H9 (cell line): ENCODE measurements around the gene ALOX5AP. TPM values are rescaled to one million over a fixed set of nuclear protein-coding genes. Genes with fewer than 3 reads are reported as not detected.

Source experiments
- DNase-seq: peaks from one replicate; pipeline ENCODE4 v3.0.0-alpha.2; 2017
- H2AFZ ChIP-seq: one replicate; pipeline ENCODE4 v1.6.1; 2013; ENCODE audit warnings: mild to moderate bottlenecking, low read length, control low read depth, moderate library complexity
- H2AK5ac ChIP-seq: 2 replicates; pipeline ENCODE4 v1.6.1; 2013; ENCODE audit warnings: low read length, control low read depth, mixed read lengths; ENCODE audit not compliant: insufficient read length
- H2BK120ac ChIP-seq: one replicate; pipeline ENCODE4 v1.6.1; 2013; ENCODE audit warnings: low read depth, mild to moderate bottlenecking, low read length, control low read depth, inconsistent platforms; ENCODE audit not compliant: poor library complexity, severe bottlenecking
- H2BK12ac ChIP-seq: 2 replicates; pipeline ENCODE4 v1.6.1; 2013; ENCODE audit warnings: low read length, control low read depth, mixed read lengths, low read depth; ENCODE audit not compliant: insufficient read length
- H2BK15ac ChIP-seq: 2 replicates; pipeline ENCODE4 v1.6.1; 2013; ENCODE audit warnings: low read depth, low read length, control low read depth
- H2BK20ac ChIP-seq: one replicate; pipeline ENCODE4 v1.6.1; 2013; ENCODE audit warnings: low read depth, mild to moderate bottlenecking, low read length, control low read depth, inconsistent platforms; ENCODE audit not compliant: poor library complexity, severe bottlenecking
- H2BK5ac ChIP-seq: 2 replicates; pipeline ENCODE4 v1.6.1; 2013; ENCODE audit warnings: low read length, control low read depth, mixed read lengths; ENCODE audit not compliant: insufficient read length
- H3K14ac ChIP-seq: 2 replicates; pipeline ENCODE4 v1.6.1; 2013; ENCODE audit warnings: low read length, control low read depth; ENCODE audit not compliant: insufficient read depth
- H3K18ac ChIP-seq: 2 replicates; pipeline ENCODE4 v1.6.1; 2013; ENCODE audit warnings: low read depth, mild to moderate bottlenecking, mixed read lengths, low read length, control low read depth; ENCODE audit not compliant: insufficient read length
- H3K23ac ChIP-seq: 2 replicates; pipeline ENCODE4 v1.6.1; 2013; ENCODE audit warnings: low read length, control low read depth, mixed read lengths, low read depth; ENCODE audit not compliant: insufficient read length
- H3K23me2 ChIP-seq: 2 replicates; pipeline ENCODE4 v1.6.1; 2013; ENCODE audit warnings: low read depth, mild to moderate bottlenecking, mixed read lengths, low read length, control low read depth; ENCODE audit not compliant: insufficient read length, poor library complexity, severe bottlenecking
- H3K27ac ChIP-seq: 2 replicates; pipeline ENCODE4 v1.5.1; 2013; ENCODE audit warnings: low read length, control low read depth, mixed read lengths, low read depth; ENCODE audit not compliant: insufficient read length
- H3K27me3 ChIP-seq: 2 replicates; pipeline ENCODE4 v1.6.1; 2013; ENCODE audit warnings: low read length, control low read depth, inconsistent platforms; ENCODE audit not compliant: insufficient read depth
- H3K4ac ChIP-seq: 2 replicates; pipeline ENCODE4 v1.6.1; 2013; ENCODE audit warnings: low read depth, mild to moderate bottlenecking, control low read depth, inconsistent platforms, low read length, moderate library complexity
- H3K4me1 ChIP-seq: 2 replicates; pipeline ENCODE4 v1.6.1; 2013; ENCODE audit warnings: low read length, control low read depth, inconsistent platforms; ENCODE audit not compliant: insufficient read depth
- H3K4me2 ChIP-seq: 2 replicates; pipeline ENCODE4 v1.6.1; 2013; ENCODE audit warnings: low read length, control low read depth, mixed read lengths; ENCODE audit not compliant: insufficient read length, insufficient read depth
- H3K56ac ChIP-seq: 2 replicates; pipeline ENCODE4 v1.6.1; 2013; ENCODE audit warnings: low read depth, mild to moderate bottlenecking, mixed read lengths, low read length, control low read depth; ENCODE audit not compliant: insufficient read length
- H3K79me1 ChIP-seq: 2 replicates; pipeline ENCODE4 v1.6.1; 2013; ENCODE audit warnings: low read depth, mild to moderate bottlenecking, moderate library complexity, low read length, control low read depth, inconsistent platforms; ENCODE audit not compliant: insufficient read depth, poor library complexity, severe bottlenecking
- H3K79me2 ChIP-seq: 2 replicates; pipeline ENCODE4 v1.6.1; 2013; ENCODE audit warnings: low read length, control low read depth, inconsistent platforms; ENCODE audit not compliant: insufficient read depth
- H3K9ac ChIP-seq: 2 replicates; pipeline ENCODE4 v1.6.1; 2013; ENCODE audit warnings: low read length, control low read depth, mixed read lengths; ENCODE audit not compliant: insufficient read length; ENCODE audit errors: extremely low read depth
- H3K9me3 ChIP-seq: one replicate; pipeline ENCODE4 v1.6.1; 2013; ENCODE audit warnings: low read depth, low read length, inconsistent platforms; ENCODE audit not compliant: control insufficient read depth
- H3T11ph ChIP-seq: one replicate; pipeline ENCODE4 v1.6.1; 2013; ENCODE audit warnings: mild to moderate bottlenecking, low read length, control low read depth, inconsistent platforms
- H4K20me1 ChIP-seq: one replicate; pipeline ENCODE4 v1.6.1; 2013; ENCODE audit not compliant: control insufficient read depth, insufficient read length, insufficient read depth
- H4K5ac ChIP-seq: 2 replicates; pipeline ENCODE4 v1.6.1; 2013; ENCODE audit warnings: low read depth, mild to moderate bottlenecking, mixed read lengths, low read length, control low read depth; ENCODE audit not compliant: insufficient read length
- H4K8ac ChIP-seq: replicated peaks from 2 replicates; pipeline ENCODE4 v1.6.1; 2013; ENCODE audit warnings: low read length, control low read depth, mixed read lengths, low read depth; ENCODE audit not compliant: insufficient read length
- H4K91ac ChIP-seq: 2 replicates; pipeline ENCODE4 v1.6.1; 2013; ENCODE audit warnings: low read depth, mild to moderate bottlenecking, moderate library complexity, mixed read lengths, low read length, control low read depth; ENCODE audit not compliant: insufficient read length
- H3K27ac Mint-ChIP-seq, 3 experiments: 2 replicates in 2 of 3; 3 replicates in 1 of 3; pipeline ENCODE4 v1.8.0; 2020 to 2021; ENCODE audit warnings: mixed read lengths in 3 of 3, mild to moderate bottlenecking in 1 of 3, moderate library complexity in 1 of 3
- H3K27me3 Mint-ChIP-seq: 2 replicates; pipeline ENCODE4 v1.8.0; 2021; ENCODE audit warnings: low read depth, mild to moderate bottlenecking, moderate library complexity, mixed read lengths
- H3K36me3 Mint-ChIP-seq, 3 experiments: 2 replicates in 2 of 3; 3 replicates in 1 of 3; pipeline ENCODE4 v1.8.0; 2020 to 2021; ENCODE audit warnings: low read depth in 3 of 3, mixed read lengths in 3 of 3; ENCODE audit not compliant: insufficient read depth in 1 of 3
- H3K4me1 Mint-ChIP-seq, 2 experiments: 2 replicates each; pipeline ENCODE4 v1.8.0; 2020; ENCODE audit warnings: mixed read lengths in 2 of 2
- H3K4me3 Mint-ChIP-seq, 2 experiments: 2 replicates in 1 of 2; 3 replicates in 1 of 2; pipeline ENCODE4 v1.8.0; 2020 to 2021; ENCODE audit warnings: mild to moderate bottlenecking in 2 of 2, mixed read lengths in 2 of 2, moderate library complexity in 1 of 2
- H3K9me3 Mint-ChIP-seq, 2 experiments: 2 replicates in 1 of 2; 3 replicates in 1 of 2; pipeline ENCODE4 v1.8.0; 2020; ENCODE audit warnings: mild to moderate bottlenecking in 2 of 2, mixed read lengths in 2 of 2, moderate library complexity in 1 of 2
- WGBS: extraction: QIAGEN DNeasy Blood & Tissue Kit; methylation state at CpG from one replicate; pipeline ENCODE4 v1.1.7; 2013; ENCODE audit warnings: missing lambda C conversion rate, low lambda C conversion rate, mixed read lengths; ENCODE audit not compliant: insufficient read length; ENCODE audit errors: extremely low coverage; 5-methylcytosine and 5-hydroxymethylcytosine counted together
- total RNA-seq: library from RNA; stranded (reverse); gene quantifications from 2 replicates; pipeline ENCODE4 v1.2.1, GENCODE V29; 2021
- TF ChIP-seq, protein P1 (sequence below): fragments of 200-600 bp; sonication (generic); conservative IDR thresholded peaks from 3 replicates; pipeline ENCODE4 v1.8.0; 2021; ENCODE audit warnings: antibody characterized with exemption, mild to moderate bottlenecking

The ALOX5AP gene
- total RNA-seq, 1 experiment from 2014 or later = not detected

DNA sequence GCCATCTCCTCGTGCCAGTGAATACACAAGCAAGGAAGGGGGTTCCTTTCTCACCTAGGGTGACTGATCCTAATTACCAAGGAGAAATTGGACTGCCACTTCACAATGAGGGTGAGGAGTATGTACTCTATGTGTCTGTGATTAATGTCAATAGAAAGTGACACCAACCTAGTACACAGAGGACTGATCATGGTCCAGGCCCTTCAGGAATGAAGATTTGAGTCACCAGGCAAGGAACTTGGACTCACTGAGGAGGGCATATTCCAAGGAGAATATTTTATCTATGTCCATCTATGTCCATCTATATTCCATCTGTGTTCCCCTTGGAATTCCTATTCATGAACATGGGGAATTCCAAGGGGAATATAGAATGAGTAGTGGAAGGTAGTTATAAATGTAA, 9.2 kb upstream of the ALOX5AP start:
- Histone ChIP-seq H2AK5ac (no peak overlapping the region), H3K4ac (no peak overlapping the region), H3K56ac (no peak overlapping the region), H4K8ac (no peak overlapping the region), H2BK5ac (no peak overlapping the region), H4K5ac (no peak overlapping the region), H3K23me2 (no peaks in the 10 kb centered on the region), H2BK120ac (no peak overlapping the region), H3T11ph (no peak overlapping the region), H4K20me1 (no peaks in the 10 kb centered on the region), H3K18ac (no peak overlapping the region), H3K4me2 (no peak overlapping the region), H2BK20ac (no peak overlapping the region), H3K14ac (no peak overlapping the region), H2BK15ac (no peak overlapping the region), H3K23ac (no peak overlapping the region), H3K79me2 (no peaks in the 10 kb centered on the region), H3K9ac (no peak overlapping the region), H3K79me1 (no peaks in the 10 kb centered on the region), H2AFZ (no peak overlapping the region), H2BK12ac (no peak overlapping the region), H4K91ac (no peak overlapping the region), H3K9me3 (no peaks in the 10 kb centered on the region), H3K4me1 (no peaks in the 10 kb centered on the region), H3K27ac (no peak overlapping the region), H3K27me3 (no peaks in the 10 kb centered on the region)
- H3K27ac Mint-ChIP-seq = peak overlapping the region in 1 of 3 experiments; percentile 18; a peak in 1 of 7 replicates
- DNase-seq = no peak
- H3K4me1 Mint-ChIP-seq = peaks cover 0 to 2% of the 10 kb centered on the region in 2 experiments; a peak in 1 of 4 replicates
- TF ChIP-seq, protein P1, sequence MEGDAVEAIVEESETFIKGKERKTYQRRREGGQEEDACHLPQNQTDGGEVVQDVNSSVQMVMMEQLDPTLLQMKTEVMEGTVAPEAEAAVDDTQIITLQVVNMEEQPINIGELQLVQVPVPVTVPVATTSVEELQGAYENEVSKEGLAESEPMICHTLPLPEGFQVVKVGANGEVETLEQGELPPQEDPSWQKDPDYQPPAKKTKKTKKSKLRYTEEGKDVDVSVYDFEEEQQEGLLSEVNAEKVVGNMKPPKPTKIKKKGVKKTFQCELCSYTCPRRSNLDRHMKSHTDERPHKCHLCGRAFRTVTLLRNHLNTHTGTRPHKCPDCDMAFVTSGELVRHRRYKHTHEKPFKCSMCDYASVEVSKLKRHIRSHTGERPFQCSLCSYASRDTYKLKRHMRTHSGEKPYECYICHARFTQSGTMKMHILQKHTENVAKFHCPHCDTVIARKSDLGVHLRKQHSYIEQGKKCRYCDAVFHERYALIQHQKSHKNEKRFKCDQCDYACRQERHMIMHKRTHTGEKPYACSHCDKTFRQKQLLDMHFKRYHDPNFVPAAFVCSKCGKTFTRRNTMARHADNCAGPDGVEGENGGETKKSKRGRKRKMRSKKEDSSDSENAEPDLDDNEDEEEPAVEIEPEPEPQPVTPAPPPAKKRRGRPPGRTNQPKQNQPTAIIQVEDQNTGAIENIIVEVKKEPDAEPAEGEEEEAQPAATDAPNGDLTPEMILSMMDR = no peak
- no peaks in the 10 kb centered on the region for H3K9me3 Mint-ChIP-seq
- no peak overlapping the region for H3K4me3 Mint-ChIP-seq
- no CpG with 5 or more reads among the region's 1 CpG for WGBS
- 0 out of 2 replicates have a peak, but pooled peaks cover 1% of the 10 kb centered on the region for H3K27me3 Mint-ChIP-seq
- no peaks in the 10 kb centered on the region for H3K36me3 Mint-ChIP-seq
